Femur (tissue), 1 donor: Measurements from ENCODE around the gene SNX25.
"Not testable (repeated sequence)": the region's sequence is repeated elsewhere in the genome, so short reads cannot be mapped to it uniquely, and the experiment has no call there.

Source experiments
- DNase-seq: peaks from one replicate; pipeline ENCODE4 v3.0.0-alpha.2; 2017

Gene SNX25

DNA sequence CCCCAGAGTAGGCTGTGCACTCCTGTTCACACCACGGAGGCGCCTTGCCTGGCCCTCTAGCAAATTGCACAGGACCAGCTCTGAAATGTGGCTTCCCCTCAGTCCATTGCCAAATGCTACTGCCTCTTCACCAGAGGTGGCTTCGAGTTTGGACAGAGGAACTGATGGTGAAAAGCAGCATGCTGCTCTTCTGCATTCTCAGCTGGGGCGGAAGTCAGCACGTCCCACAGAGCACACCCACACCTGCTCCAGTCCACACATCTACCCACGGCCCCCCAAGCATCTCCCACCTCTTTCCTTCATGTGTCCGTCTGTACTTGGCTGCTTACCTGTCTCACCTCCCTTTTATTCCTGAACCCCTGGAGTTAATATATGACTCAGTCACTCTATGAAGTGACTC is 142.8 kb downstream of the SNX25 start:
- no peak for DNase-seq

DNA sequence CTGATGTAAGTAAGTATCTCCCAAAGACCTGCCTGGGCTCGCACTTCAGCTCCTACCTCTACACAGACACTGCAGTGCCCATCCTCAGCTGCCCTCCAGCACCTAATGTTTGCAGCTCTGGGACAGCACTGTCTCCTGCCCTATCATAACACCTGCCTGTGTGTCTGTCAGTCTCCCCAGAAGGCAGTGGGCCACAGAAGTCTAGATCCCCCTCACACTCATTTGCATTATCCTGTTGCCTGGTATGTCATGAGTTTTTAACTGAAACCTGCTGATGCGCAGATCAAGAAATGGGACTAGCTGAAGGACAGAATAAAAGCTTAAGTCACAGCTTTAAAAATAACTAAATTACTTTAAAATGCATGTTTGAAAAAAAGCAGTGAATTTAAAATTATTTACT is 143.3 kb downstream of the SNX25 start:
- DNase-seq: no peak

- peak; percentile 65 for DNase-seq
Observed at GRCh38 chr4:185357211-185357610, 147.8 kb downstream of the SNX25 start.

GRCh38 chr4:185357733-185358440 is 148.5 kb downstream of the SNX25 start:
- DNase-seq: no peak

- DNase-seq: no peak
Observed at GRCh38 chr4:185358514-185358913, 149.1 kb downstream of the SNX25 start.

DNA sequence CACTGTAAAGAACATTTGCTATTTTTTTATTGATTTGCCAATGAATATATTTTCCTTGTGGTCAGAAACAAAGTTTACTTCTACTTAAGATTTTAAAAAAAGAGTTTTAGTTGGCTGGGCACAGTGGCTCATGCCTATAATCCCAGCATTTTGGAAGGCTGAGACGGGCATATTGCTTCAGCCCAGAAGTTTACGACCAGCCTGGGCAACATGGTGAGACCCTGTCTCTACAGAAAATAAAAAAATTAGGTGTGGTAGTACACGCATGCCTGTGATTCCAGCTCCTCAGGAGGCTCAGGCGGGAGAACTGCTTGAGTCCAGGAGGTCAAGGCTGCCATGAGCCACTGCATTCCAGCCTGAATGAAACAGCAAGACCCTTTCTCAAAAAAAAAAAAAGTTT is 149.6 kb downstream of the SNX25 start:
- DNase-seq: no peak

DNA sequence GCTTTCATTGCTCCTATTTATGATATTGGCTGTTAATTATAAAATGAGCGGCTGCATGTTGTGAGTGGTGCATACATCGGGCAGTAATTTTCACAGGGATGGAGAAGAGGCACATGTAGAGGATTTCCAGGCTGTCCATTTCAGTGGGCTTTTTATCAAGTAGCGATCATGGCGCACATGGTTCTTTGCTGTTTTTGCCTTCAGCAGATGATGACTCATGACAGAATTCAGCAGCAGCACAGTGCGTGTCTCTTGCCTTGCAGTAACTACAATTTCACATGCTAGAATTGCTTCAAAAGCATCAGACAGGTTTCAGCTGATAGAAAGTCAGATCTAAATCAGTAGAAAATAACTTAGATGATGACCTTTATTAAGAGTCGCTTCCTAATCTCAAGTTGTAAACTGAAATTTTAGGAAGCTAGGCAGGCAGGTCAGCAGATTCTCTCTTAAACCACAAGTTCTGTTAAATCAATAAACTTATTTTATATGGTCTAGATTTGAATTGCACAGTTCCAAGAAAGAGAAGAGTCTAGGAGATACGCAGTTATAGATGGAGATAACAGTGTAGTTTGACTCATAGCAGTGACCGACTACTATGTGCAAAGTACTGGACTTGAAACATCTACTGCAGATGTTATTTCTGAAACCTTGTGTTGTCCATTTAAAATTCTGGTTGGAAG is 150.5 kb downstream of the SNX25 start:
- DNase-seq: no peak

- DNase-seq: no peak
Observed at GRCh38 chr4:185361872-185362271, 152.5 kb downstream of the SNX25 start.

- DNase-seq: not testable (repeated sequence)
Observed at GRCh38 chr4:185362570-185362969, 153.2 kb downstream of the SNX25 start.

DNA sequence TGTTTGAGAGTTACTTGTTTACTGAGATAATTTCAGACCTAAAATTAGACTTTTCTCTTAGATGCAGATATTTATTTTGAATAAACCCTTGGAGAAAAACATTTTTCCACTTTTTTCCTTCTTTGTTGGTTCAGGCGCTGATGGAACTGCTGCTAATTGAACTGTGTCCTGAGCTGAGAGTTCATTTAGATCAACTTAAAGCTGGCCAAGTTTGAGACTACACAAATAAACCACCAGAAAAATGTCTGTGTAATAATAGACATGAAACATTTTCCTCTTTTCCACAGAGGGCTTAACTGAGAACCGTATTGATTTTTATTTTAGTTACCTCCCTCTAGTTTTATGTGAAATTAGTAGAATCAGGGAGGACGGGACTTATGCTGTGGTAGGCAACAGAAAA is 153.9 kb downstream of the SNX25 start:
- DNase-seq: no peak

DNA sequence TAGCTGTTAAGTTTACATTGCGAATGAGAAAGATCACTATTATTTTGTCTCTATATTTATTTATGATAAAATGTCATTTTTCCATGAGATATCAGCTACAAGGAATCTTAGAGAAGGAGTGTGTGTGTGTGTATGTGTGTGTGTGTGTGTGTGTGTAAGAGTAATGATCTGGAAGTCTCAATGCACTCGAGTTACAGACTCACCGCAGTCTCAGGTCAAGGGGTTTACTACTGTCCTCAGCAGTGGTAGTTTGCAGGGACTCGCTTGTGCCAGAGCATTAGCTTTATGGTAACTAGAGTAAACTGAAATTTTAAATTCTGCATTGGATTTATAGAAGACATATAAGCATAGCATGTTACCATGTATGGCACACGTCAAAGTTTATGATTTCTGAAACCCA is 155.5 kb downstream of the SNX25 start:
- DNase-seq: no peak

- no peak for DNase-seq
Observed at GRCh38 chr4:185369731-185370130, 160.3 kb downstream of the SNX25 start.

GRCh38 chr4:185370268-185370949 is 161.0 kb downstream of the SNX25 start:
- DNase-seq: no peak

DNA sequence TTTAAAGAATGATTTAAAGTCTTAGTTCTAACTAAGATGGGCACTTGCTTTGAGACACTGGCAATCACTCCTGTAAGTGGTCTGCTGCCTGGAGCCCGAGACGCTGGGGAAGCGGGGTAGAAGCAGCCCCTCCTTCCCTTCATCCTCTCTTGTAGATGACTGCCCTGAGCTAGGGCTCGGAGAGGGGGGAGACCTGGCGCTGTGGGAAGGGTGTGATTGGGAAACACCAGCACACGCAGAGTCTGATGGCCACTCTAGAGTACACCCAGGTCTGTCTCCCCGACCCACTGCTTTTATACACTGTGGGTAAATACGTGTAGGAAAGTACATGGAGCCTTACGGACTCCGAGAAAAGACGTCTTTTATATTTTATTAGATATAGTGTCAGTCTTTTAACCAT is 162.3 kb downstream of the SNX25 start:
- no peak for DNase-seq

DNA sequence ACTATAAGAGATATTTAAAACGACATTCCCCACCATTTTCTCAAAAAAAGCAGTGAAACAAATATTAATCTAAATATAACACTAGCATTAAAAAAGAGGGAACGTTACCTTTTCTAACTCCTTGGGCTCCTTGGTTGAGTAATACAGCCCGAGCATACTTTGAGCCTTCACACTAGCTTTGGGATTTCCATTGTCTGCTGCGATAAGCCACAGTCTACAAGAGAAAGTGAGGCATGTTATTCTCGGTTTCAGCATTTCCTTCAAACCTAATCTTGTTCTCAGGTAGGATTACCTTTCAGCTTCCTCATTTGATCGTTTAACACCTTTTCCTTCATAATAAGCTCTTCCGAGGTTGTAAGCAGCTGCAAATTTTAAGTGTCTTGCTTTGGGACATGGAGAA is 164.6 kb downstream of the SNX25 start:
- DNase-seq: no peak

GRCh38 chr4:185374573-185374972 is 165.2 kb downstream of the SNX25 start:
- no peak for DNase-seq

DNA sequence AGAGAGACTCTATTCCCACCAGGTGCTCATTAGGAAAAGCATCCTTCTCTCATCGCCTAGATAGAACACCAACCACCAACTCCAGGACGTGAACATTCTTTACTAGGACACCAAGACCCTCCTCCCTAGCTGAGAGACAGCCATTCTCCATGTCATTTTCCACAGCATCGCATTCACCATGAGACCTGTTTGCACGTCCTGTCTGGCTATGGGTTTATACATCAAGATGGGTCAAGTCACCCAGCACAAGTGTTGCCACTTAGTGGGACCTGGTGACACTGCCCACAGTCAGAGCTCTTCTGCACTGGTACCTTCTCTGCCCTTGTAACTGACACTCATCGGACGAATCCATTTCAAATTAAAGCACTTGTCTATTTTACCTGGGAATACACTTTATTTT is 168.9 kb downstream of the SNX25 start:
- DNase-seq: no peak

DNA sequence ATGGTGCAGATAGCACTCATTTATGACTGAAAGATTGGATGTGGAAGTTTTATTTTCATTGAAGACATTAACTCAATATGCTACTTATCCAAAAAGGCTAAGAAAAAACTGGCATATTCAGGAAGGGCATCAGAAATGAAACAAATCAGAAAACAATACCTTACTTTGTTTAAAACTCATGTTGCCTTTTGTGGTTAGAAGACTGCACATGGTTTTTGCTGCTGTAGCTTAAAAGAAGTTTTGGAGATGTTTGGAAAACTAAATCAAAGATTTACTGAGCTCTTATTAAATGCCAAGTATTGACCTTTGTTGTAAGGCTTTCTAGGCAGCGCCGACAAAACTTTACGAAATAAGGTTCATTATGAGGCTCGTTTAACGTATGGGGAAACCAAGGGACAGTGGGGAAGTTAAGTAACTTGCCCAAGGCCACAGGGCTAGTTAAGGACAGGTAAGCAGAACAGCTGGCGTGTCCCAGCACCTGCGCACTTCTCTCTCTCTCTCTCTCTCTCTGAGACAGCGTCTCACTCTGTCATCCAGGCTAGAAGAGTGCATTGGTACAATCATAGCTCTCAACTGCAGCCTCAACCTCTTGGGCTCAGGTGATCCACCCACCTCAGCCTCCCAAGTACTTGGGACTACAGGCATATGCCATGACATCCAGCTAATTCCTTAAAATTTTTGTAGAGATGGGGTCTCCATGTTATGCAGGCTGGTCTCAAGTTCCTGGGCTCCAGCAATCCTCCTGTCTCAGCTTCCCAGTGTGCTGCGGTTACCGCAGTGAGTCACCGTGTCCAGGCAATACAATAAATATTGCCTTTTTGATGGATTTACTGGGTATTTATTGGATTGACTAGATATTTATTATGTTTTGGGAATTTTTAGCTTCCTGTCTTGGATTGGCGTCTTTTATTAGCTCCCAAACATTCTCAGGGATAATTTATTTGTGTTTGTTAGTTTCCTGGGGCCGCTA is 170.2 kb downstream of the SNX25 start:
- no peak for DNase-seq

- no peak for DNase-seq
Observed at GRCh38 chr4:185380320-185380719, 170.9 kb downstream of the SNX25 start.

- no peak for DNase-seq
Observed at GRCh38 chr4:185381288-185382196, 172.1 kb downstream of the SNX25 start.

DNA sequence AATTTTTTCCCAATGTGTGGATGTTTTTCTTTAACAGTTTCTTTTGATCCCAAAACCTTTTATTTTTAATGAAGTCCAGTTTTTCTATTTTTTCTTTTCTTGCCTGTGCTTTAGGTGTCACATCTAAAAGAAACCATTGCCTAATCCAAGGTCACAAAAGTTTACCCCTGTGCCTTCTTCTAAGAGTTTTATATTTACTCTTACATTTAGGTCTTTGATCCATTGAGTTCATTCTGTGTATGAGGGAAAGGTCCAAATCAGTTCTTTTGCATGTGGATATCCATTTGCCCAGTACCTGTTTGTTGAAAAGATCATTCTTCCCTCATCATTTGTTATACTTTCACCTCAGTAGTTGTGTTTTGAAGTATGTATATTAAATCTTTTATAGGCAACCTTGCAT is 173.4 kb downstream of the SNX25 start:
- DNase-seq: no peak

DNA sequence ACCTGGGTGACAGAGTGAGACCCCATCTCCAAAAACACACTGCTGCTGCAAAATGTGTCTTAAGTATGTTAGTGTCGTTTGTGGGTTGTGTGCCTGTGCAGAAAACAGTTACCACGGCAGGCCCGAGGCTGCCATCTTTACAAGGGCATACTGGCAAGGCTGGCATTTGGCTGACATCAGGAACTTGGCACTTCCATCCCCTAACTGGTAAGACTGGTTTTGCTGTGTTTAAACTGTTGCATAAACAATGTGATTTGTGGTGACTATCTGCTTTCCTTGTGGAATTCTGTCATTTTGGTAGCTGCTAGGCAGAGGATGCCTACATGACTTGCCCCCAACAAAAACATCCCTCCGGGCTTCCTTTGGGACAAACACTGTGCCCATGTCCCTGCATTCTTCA is 174.1 kb downstream of the SNX25 start:
- no peak for DNase-seq
